GM12801 (cell line): ENCODE data around the gene SHROOM3.

Experiments used
- TF ChIP-seq, protein P1 (sequence below): IDR thresholded peaks from one replicate; pipeline ENCODE4 v1.5.1; 2011; ENCODE audit warnings: control low read depth; ENCODE audit not compliant: insufficient read length; ENCODE audit errors: extremely low read depth

SHROOM3 gene

DNA sequence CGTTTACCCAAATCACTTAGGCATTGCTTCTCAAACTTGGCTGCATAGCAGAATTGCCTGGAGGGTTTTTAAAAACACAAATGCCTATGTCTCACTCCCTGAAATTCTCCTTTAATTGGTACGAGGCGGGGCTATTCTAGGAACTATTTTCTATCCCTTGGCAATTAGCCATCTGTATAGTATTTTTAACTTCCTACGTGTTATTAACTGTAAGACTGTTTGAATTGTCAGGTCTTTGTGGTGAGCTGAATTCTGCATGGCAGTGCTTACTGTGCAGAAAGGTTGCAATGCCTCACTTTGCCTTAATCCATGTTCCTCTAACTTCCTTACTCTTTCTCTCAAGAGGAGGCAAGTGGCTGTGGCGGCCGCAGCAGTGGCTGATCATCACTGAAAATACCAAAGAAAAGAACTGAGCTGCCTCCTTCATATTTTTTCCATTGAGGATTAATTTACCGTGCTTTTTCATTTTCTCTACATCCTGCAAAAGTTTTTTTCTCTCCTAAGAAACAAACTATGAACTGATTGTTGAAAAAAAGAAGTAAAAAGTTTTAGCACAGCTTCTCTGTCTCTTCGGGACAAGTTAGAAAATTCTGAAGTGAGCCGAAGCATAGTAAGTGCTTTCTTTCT is at the start of gene SHROOM3:
Gene SHROOM3 (plus strand): TSS at position 329 of the 627 bp plus-strand sequence. CDS start 824 bp downstream, outside the sequence.
- TF ChIP-seq, protein P1, sequence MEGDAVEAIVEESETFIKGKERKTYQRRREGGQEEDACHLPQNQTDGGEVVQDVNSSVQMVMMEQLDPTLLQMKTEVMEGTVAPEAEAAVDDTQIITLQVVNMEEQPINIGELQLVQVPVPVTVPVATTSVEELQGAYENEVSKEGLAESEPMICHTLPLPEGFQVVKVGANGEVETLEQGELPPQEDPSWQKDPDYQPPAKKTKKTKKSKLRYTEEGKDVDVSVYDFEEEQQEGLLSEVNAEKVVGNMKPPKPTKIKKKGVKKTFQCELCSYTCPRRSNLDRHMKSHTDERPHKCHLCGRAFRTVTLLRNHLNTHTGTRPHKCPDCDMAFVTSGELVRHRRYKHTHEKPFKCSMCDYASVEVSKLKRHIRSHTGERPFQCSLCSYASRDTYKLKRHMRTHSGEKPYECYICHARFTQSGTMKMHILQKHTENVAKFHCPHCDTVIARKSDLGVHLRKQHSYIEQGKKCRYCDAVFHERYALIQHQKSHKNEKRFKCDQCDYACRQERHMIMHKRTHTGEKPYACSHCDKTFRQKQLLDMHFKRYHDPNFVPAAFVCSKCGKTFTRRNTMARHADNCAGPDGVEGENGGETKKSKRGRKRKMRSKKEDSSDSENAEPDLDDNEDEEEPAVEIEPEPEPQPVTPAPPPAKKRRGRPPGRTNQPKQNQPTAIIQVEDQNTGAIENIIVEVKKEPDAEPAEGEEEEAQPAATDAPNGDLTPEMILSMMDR = no peak

DNA sequence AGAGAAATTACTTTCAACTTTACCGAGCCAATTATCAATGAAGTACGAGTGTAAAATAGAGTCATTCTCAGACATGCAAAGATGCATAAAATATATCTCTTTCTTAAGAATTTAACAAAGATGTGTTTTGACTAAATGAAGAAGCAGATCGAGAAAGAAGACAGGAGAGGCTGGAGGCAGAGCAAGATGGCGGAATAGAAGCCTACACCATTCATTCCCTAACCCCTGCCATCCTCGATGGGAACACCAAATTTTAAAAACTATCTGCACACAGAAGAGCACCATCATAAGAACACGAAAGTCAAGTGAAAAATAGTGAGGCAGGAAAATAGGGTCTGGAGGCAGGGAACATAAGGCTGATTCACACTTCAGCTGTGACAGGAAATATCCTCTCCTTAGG is 49.1 kb upstream of the SHROOM3 start:
- TF ChIP-seq, protein P1 = no peak

DNA sequence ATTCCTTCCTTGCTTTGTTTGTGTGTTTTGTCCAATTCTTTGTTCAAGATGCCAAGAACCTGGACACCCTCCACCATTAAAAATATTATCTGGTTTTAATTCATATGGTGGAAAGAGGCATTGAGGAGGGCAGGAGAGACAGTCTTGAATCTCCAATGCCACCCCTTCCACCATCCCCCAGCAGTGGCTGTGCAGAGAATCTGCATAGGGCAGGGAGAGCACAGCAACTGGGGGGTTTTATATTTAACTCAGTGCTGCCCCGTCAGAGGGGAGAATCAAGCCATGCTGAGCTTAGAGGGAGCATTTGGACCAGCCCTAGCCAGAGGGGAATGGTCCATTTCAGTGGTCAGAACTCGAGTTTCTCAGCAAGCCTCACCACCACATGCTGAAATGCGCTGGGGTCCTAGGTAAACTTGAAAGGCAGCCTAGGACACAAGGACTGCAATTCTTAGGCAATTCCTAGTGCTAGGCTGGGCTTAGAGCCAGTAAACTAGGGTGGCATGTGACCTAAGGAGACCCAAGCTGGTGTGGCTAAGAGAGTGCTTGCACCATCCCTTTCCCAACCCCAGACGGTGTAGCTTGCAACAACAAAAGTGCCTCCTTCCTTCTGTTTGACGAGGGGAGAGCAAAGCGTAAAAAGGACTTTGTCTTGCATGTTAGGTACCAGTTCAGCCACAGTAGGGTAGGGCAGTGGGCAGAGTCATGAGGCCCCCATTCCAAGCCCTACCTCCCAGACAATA is 48.3 kb upstream of the SHROOM3 start:
- TF ChIP-seq, protein P1 = no peak

DNA sequence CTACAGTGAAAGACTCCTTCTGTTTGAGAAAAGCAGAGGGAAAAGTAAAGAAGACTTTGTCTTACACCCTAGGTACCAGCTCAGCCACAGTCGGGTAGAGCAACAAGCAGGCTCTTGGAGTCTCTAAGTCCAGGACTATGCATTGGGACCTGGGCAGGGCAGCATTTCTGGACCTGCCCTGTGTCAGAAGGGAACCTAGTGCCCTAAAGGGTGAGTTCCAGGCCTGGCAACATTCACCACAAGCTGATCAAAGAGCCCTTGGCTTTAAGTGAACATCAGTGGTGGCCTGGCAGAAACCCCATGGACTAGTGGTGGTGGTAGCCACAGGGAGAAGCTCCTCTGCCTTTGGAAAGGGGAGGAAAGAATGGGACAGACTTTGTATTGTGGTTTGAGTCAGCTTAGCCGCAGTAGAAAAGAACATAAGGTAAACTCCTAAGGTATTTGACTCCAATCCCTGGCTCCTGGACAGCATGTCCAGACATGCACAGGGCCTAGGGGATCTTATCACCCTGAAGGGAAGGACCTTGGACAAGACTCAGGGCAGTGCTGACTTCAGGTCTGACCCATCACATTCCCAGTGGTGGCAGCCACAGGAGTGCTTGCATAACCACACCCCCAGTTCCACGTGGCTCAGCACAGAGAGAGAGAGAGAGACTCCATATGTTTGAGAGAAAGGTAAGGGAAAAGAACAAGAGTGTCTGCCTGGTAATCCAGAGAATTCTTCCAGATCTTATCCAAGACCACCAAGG is 46.7 kb upstream of the SHROOM3 start:
- TF ChIP-seq, protein P1 = no peak

DNA sequence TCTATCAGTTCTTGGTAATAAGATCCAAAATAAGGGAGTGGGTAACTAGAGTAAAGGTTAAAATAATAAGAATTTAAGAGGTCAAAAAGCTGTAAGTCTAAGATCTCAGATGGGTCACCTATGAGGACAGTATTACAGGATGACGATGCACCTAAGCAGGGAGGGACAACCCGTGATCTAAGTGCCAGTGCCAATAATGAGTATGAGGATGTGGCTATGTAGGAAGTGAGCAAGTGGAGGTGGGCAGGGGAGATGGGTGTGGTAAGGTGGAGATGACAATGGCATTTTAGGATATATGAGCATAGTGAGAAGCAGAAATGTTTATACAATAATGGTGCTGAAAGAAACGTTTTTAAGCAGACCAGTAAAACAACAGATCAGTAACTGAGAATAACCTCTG is 33.4 kb upstream of the SHROOM3 start:
- TF ChIP-seq, protein P1 = no peak

DNA sequence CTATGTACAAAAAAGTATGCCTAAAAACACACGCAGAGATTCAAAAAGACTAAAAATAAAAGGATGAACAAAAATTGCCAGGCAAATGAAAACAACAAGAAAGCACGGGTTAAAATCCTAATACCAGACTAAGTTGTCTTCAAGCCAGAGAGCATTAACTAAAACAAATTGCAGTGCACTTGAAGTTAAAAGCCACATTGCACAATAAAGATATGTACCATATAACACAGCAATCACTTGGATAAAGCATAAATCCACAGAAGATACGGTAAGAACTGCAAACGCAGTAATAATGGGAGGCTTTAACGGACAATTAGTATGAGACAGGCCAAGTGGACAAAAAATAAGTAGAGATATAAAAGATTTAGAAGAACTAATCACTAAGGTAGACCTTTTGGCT is 28.9 kb upstream of the SHROOM3 start:
- TF ChIP-seq, protein P1 = no peak

DNA sequence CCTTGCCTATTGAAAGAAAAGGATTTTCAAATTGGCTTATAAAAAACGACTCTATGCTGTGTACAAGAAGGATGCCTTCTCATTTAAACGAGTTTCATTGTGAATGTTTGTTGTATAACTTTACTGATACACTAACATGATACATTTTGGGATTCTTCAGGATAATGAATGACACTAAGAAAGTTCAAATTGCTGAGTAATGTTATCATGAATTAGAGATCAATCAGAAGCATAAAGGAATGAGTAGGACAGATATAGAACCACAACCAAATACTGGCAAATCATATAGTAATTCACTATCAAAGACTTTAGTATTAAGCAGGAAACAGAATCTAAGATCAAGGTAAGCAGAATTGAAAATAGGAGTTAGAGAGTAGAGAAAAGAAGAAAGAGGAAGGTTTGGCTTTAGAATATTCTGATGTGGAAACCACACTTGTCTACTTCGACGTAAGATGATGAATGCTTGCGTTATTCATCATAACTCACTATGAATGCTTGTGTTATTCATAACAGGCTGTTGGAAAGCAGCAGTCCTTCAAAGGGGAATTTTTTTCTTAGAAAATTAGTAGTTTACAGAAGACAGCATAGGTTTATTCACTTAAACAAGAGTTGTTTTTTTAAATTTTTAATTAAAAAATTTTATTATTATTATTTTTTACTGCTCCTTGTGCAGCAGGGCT is 27.4 kb upstream of the SHROOM3 start:
- TF ChIP-seq, protein P1 = no peak
